K562 (cell line): Measurements from ENCODE around the gene BEST2. TPM values are rescaled to one million over a fixed set of nuclear protein-coding genes. Genes with fewer than 3 reads are reported as not detected.

ENCODE experiments used
- ATF7 ChIP-seq: fragments of 450-650 bp; IDR thresholded peaks from 2 replicates; pipeline ENCODE4 v1.7.1; 2014; ENCODE audit warnings: mild to moderate bottlenecking, moderate library complexity
- CBX2 ChIP-seq: fragments of 200-600 bp; sonication (generic); IDR thresholded peaks from one replicate; pipeline ENCODE4 v1.6.1; 2012; ENCODE audit warnings: mild to moderate bottlenecking, low read length, inconsistent platforms; ENCODE audit not compliant: insufficient read depth, poor library complexity, severe bottlenecking
- CCNT2 ChIP-seq: IDR thresholded peaks from 2 replicates; pipeline ENCODE4 v1.6.1; 2011; ENCODE audit warnings: borderline replicate concordance, low read depth, mild to moderate bottlenecking, moderate library complexity, mixed read lengths, low read length; ENCODE audit not compliant: insufficient read length; ENCODE audit errors: extremely low read depth
- MAFF ChIP-seq: IDR thresholded peaks from 2 replicates; pipeline ENCODE4 v1.6.1; 2012; ENCODE audit warnings: low read length, improper control_type of control experiment
- SRSF9 ChIP-seq: fragments of 200-400 bp; formaldehyde crosslinking; IDR thresholded peaks from 2 replicates; pipeline ENCODE4 v1.6.1; 2017; ENCODE audit warnings: low read depth, low read length, borderline replicate concordance
- XRCC3 ChIP-seq: fragments of 450-650 bp; IDR thresholded peaks from 2 replicates; pipeline ENCODE4 v1.6.1; 2017; ENCODE audit warnings: mild to moderate bottlenecking, moderate library complexity
- ZNF174 ChIP-seq: fragments of 250-450 bp; sonication (Bioruptor Pico); IDR thresholded peaks from 2 replicates; pipeline ENCODE4 v1.4.0; 2020; ENCODE audit warnings: mild to moderate bottlenecking
- ZNF224 ChIP-seq: sonication (generic); formaldehyde crosslinking; IDR thresholded peaks from 2 replicates; pipeline ENCODE4 v1.8.0; 2022; ENCODE audit warnings: mild to moderate bottlenecking, missing genetic modification reagents
- polyA plus RNA-seq, 8 experiments: library from polyadenylated mRNA; depleted of rRNA in 4 of 8; stranded (reverse) in 5 of 8; unstranded in 3 of 8; fragments of >200 nt; fragmentation: Nextera tagmentation in 2 of 8; fragmentation: Illumina TruSeq in 1 of 8; extraction: Ambion mirVana in 2 of 8; extraction: Trizol in 1 of 8; gene quantifications; 2 replicates each; pipeline versions ENCODE4 v1.2.1 to v1.2.3, GENCODE V29; 2011 to 2014; ENCODE audit warnings: inconsistent platforms in 1 of 8, missing spikeins in 1 of 8
- total RNA-seq, 7 experiments: library from RNA; depleted of rRNA in 6 of 7; stranded (reverse); fragments of >200 nt in 6 of 7; fragmentation: Illumina TruSeq in 2 of 7; extraction: Trizol in 2 of 7; gene quantifications; 2 replicates each; pipeline versions ENCODE4 v1.2.1 to v1.2.3, GENCODE V29; 2011 to 2021; ENCODE audit warnings: low replicate concordance in 1 of 7
- TF ChIP-seq, protein P1 (sequence below): sonication (generic); formaldehyde crosslinking; IDR thresholded peaks from 2 replicates; pipeline ENCODE4 v1.8.0; 2022; ENCODE audit warnings: missing genetic modification reagents, mild to moderate bottlenecking, moderate library complexity, borderline replicate concordance
- TF ChIP-seq, protein P2 (sequence below): fragments of 250-450 bp; sonication (Bioruptor Pico); IDR thresholded peaks from 2 replicates; pipeline ENCODE4 v1.4.0; 2020
- TF ChIP-seq, protein P3 (sequence below), 2 experiments: fragments of 150-350 bp in 1 of 2; IDR thresholded peaks; 2 replicates each; pipeline ENCODE4 v1.6.1; 2012 to 2016; ENCODE audit warnings: low read depth in 2 of 2, low read length in 2 of 2, mild to moderate bottlenecking in 1 of 2, moderate library complexity in 1 of 2
- TF ChIP-seq, protein P4 (sequence below): fragments of 450-650 bp; IDR thresholded peaks from 2 replicates; pipeline ENCODE4 v1.6.1; 2018; ENCODE audit not compliant: partially characterized antibody

The BEST2 gene
- total and polyA plus RNA-seq, 9 of the 15 experiments (the other 6 are each of a cell fraction or from before 2014, with no cell fraction given), result not detected

DNA sequence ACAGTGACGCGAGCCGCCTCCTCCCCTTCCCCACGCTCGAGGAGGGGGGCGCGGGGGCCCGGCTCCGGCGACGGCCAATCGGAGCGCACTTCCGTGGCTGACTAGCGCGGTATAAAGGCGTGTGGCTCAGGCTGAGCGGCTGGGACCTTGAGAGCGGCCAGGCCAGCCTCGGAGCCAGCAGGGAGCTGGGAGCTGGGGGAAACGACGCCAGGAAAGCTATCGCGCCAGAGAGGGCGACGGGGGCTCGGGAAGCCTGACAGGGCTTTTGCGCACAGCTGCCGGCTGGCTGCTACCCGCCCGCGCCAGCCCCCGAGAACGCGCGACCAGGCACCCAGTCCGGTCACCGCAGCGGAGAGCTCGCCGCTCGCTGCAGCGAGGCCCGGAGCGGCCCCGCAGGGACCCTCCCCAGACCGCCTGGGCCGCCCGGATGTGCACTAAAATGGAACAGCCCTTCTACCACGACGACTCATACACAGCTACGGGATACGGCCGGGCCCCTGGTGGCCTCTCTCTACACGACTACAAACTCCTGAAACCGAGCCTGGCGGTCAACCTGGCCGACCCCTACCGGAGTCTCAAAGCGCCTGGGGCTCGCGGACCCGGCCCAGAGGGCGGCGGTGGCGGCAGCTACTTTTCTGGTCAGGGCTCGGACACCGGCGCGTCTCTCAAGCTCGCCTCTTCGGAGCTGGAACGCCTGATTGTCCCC is 39.9 kb downstream of the BEST2 start, which contains the start of gene JUNB (continued):
- TF ChIP-seq, protein P1, sequence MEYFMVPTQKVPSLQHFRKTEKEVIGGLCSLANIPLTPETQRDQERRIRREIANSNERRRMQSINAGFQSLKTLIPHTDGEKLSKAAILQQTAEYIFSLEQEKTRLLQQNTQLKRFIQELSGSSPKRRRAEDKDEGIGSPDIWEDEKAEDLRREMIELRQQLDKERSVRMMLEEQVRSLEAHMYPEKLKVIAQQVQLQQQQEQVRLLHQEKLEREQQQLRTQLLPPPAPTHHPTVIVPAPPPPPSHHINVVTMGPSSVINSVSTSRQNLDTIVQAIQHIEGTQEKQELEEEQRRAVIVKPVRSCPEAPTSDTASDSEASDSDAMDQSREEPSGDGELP (CRISPR knock-in tag), result peak; percentile 95
- TF ChIP-seq XRCC3 (no peak), ZNF224 (CRISPR knock-in tag) (no peak), SRSF9 (no peak), ATF7 (peak; percentile 90), ZNF174 (CRISPR knock-in tag) (no peak), CCNT2 (peak; percentile 93), CBX2 (no peak), MAFF (no peak)
- TF ChIP-seq, protein P2, sequence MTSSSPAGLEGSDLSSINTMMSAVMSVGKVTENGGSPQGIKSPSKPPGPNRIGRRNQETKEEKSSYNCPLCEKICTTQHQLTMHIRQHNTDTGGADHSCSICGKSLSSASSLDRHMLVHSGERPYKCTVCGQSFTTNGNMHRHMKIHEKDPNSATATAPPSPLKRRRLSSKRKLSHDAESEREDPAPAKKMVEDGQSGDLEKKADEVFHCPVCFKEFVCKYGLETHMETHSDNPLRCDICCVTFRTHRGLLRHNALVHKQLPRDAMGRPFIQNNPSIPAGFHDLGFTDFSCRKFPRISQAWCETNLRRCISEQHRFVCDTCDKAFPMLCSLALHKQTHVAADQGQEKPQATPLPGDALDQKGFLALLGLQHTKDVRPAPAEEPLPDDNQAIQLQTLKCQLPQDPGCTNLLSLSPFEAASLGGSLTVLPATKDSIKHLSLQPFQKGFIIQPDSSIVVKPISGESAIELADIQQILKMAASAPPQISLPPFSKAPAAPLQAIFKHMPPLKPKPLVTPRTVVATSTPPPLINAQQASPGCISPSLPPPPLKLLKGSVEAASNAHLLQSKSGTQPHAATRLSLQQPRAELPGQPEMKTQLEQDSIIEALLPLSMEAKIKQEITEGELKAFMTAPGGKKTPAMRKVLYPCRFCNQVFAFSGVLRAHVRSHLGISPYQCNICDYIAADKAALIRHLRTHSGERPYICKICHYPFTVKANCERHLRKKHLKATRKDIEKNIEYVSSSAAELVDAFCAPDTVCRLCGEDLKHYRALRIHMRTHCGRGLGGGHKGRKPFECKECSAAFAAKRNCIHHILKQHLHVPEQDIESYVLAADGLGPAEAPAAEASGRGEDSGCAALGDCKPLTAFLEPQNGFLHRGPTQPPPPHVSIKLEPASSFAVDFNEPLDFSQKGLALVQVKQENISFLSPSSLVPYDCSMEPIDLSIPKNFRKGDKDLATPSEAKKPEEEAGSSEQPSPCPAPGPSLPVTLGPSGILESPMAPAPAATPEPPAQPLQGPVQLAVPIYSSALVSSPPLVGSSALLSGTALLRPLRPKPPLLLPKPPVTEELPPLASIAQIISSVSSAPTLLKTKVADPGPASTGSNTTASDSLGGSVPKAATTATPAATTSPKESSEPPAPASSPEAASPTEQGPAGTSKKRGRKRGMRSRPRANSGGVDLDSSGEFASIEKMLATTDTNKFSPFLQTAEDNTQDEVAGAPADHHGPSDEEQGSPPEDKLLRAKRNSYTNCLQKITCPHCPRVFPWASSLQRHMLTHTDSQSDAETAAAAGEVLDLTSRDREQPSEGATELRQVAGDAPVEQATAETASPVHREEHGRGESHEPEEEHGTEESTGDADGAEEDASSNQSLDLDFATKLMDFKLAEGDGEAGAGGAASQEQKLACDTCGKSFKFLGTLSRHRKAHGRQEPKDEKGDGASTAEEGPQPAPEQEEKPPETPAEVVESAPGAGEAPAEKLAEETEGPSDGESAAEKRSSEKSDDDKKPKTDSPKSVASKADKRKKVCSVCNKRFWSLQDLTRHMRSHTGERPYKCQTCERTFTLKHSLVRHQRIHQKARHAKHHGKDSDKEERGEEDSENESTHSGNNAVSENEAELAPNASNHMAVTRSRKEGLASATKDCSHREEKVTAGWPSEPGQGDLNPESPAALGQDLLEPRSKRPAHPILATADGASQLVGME (CRISPR knock-in tag), result no peak; the same call in 1 of the 2 replicates
- TF ChIP-seq, protein P3, sequence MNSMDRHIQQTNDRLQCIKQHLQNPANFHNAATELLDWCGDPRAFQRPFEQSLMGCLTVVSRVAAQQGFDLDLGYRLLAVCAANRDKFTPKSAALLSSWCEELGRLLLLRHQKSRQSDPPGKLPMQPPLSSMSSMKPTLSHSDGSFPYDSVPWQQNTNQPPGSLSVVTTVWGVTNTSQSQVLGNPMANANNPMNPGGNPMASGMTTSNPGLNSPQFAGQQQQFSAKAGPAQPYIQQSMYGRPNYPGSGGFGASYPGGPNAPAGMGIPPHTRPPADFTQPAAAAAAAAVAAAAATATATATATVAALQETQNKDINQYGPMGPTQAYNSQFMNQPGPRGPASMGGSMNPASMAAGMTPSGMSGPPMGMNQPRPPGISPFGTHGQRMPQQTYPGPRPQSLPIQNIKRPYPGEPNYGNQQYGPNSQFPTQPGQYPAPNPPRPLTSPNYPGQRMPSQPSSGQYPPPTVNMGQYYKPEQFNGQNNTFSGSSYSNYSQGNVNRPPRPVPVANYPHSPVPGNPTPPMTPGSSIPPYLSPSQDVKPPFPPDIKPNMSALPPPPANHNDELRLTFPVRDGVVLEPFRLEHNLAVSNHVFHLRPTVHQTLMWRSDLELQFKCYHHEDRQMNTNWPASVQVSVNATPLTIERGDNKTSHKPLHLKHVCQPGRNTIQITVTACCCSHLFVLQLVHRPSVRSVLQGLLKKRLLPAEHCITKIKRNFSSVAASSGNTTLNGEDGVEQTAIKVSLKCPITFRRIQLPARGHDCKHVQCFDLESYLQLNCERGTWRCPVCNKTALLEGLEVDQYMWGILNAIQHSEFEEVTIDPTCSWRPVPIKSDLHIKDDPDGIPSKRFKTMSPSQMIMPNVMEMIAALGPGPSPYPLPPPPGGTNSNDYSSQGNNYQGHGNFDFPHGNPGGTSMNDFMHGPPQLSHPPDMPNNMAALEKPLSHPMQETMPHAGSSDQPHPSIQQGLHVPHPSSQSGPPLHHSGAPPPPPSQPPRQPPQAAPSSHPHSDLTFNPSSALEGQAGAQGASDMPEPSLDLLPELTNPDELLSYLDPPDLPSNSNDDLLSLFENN (IDR thresholded peaks at IDR 0.05; ENCODE audit: low read depth in 2 of 2, low read length in 2 of 2), result peak in 1 of 2 experiments; percentile 91; a peak in 2 of 4 replicates
- TF ChIP-seq, protein P4, sequence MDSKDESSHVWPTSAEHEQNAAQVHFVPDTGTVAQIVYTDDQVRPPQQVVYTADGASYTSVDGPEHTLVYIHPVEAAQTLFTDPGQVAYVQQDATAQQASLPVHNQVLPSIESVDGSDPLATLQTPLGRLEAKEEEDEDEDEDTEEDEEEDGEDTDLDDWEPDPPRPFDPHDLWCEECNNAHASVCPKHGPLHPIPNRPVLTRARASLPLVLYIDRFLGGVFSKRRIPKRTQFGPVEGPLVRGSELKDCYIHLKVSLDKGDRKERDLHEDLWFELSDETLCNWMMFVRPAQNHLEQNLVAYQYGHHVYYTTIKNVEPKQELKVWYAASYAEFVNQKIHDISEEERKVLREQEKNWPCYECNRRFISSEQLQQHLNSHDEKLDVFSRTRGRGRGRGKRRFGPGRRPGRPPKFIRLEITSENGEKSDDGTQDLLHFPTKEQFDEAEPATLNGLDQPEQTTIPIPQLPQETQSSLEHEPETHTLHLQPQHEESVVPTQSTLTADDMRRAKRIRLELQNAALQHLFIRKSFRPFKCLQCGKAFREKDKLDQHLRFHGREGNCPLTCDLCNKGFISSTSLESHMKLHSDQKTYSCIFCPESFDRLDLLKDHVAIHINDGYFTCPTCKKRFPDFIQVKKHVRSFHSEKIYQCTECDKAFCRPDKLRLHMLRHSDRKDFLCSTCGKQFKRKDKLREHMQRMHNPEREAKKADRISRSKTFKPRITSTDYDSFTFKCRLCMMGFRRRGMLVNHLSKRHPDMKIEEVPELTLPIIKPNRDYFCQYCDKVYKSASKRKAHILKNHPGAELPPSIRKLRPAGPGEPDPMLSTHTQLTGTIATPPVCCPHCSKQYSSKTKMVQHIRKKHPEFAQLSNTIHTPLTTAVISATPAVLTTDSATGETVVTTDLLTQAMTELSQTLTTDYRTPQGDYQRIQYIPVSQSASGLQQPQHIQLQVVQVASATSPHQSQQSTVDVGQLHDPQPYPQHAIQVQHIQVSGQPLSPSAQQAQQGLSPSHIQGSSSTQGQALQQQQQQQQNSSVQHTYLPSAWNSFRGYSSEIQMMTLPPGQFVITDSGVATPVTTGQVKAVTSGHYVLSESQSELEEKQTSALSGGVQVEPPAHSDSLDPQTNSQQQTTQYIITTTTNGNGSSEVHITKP, result peak; percentile 72
